ENCODE measurements around the gene LRRFIP1. TPM values are rescaled to one million over a fixed set of nuclear protein-coding genes. Genes with fewer than 3 reads are reported as not detected.

Gene LRRFIP1
- total and polyA plus RNA-seq, 2 of the 13 experiments (the other 11 are each of a cell fraction or from before 2014, with no cell fraction given): 15.9 to 40.5 TPM

DNA sequence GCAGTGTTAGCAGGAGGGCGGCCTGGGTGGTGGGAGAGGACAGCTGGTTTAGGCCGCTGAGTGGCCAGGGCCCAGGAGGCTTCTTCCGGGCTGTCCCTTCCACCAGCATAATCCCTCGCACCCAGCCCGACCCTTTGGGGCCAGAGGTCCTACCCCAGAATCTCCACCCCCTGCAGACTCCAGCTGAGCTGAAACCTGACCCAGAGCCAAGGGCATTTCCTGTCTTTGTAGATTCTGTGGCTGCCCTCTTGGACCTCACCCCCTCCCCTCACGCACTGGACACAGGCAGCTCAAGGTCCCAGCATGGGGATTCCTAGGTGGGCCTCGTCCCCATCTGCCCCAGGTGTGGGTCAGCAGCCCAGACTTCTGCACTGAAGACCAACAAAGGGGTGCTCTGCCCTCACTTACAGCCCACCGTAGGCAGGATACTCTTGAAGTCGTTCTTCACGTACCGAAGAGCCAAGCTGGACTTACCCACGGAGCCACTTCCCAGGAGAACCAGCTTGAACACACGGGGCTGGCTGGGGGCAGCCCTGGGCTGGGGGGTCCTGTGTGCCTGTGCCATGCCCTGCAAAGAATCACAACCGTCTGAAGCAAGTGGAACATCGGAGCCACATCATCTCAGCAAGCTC lies 41.7 kb upstream of the LRRFIP1 start (continued):
- TF ChIP-seq ZNF234 (CRISPR knock-in tag; conservative IDR thresholded peaks at IDR 0.05) (no peak), ZNF720 (CRISPR knock-in tag; IDR thresholded peaks at IDR 0.05) (no peak), SIN3B (IDR thresholded peaks at IDR 0.05; ENCODE audit: low read length) (no peak), ZNF644 (CRISPR knock-in tag; IDR thresholded peaks at IDR 0.05; ENCODE audit: low read depth) (peak; percentile 87), PCBP2 (optimal IDR thresholded peaks at IDR 0.05; ENCODE audit: low read depth, low read length, poor library complexity, severe bottlenecking) (no peak), ZNF44 (CRISPR knock-in tag; IDR thresholded peaks at IDR 0.05) (no peak), HIVEP1 (CRISPR knock-in tag; IDR thresholded peaks at IDR 0.05) (peak; percentile 100), MZF1 (CRISPR knock-in tag; IDR thresholded peaks at IDR 0.05; ENCODE audit: borderline replicate concordance) (no peak; the same call in 1 of the 2 replicates), ZNF24 (IDR thresholded peaks at IDR 0.05) (no peak), KAT2B (IDR thresholded peaks at IDR 0.05; ENCODE audit: borderline replicate concordance, low read depth, low read length) (no peak), ZNF768 (CRISPR knock-in tag; IDR thresholded peaks at IDR 0.05) (no peak; the same call in 1 of the 2 replicates), SOX6 (IDR thresholded peaks at IDR 0.05) (no peak), SOX6 (CRISPR knock-in tag; IDR thresholded peaks at IDR 0.05) (peak; percentile 94), ZNF441 (CRISPR knock-in tag; IDR thresholded peaks at IDR 0.05; ENCODE audit: borderline replicate concordance) (0 out of 2 replicates have a peak, but pooled peaks have one; percentile 43), SNRNP70 (IDR thresholded peaks at IDR 0.05; ENCODE audit: low read depth, low read length) (no peak), ZMYM3 (CRISPR knock-in tag; IDR thresholded peaks at IDR 0.05) (peak; percentile 89), SETDB1 (CRISPR knock-in tag; IDR thresholded peaks at IDR 0.05; ENCODE audit: borderline replicate concordance) (no peak)
- TF ChIP-seq, protein P1, sequence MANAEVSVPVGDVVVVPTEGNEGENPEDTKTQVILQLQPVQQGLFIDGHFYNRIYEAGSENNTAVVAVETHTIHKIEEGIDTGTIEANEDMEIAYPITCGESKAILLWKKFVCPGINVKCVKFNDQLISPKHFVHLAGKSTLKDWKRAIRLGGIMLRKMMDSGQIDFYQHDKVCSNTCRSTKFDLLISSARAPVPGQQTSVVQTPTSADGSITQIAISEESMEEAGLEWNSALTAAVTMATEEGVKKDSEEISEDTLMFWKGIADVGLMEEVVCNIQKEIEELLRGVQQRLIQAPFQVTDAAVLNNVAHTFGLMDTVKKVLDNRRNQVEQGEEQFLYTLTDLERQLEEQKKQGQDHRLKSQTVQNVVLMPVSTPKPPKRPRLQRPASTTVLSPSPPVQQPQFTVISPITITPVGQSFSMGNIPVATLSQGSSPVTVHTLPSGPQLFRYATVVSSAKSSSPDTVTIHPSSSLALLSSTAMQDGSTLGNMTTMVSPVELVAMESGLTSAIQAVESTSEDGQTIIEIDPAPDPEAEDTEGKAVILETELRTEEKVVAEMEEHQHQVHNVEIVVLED (CRISPR knock-in tag; IDR thresholded peaks at IDR 0.05; ENCODE audit: borderline replicate concordance): peak; percentile 73; the same call in 1 of the 2 replicates
- TF ChIP-seq, protein P2, sequence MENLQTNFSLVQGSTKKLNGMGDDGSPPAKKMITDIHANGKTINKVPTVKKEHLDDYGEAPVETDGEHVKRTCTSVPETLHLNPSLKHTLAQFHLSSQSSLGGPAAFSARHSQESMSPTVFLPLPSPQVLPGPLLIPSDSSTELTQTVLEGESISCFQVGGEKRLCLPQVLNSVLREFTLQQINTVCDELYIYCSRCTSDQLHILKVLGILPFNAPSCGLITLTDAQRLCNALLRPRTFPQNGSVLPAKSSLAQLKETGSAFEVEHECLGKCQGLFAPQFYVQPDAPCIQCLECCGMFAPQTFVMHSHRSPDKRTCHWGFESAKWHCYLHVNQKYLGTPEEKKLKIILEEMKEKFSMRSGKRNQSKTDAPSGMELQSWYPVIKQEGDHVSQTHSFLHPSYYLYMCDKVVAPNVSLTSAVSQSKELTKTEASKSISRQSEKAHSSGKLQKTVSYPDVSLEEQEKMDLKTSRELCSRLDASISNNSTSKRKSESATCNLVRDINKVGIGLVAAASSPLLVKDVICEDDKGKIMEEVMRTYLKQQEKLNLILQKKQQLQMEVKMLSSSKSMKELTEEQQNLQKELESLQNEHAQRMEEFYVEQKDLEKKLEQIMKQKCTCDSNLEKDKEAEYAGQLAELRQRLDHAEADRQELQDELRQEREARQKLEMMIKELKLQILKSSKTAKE (CRISPR knock-in tag; IDR thresholded peaks at IDR 0.05; ENCODE audit: borderline replicate concordance): peak; percentile 100
- TF ChIP-seq, protein P3, sequence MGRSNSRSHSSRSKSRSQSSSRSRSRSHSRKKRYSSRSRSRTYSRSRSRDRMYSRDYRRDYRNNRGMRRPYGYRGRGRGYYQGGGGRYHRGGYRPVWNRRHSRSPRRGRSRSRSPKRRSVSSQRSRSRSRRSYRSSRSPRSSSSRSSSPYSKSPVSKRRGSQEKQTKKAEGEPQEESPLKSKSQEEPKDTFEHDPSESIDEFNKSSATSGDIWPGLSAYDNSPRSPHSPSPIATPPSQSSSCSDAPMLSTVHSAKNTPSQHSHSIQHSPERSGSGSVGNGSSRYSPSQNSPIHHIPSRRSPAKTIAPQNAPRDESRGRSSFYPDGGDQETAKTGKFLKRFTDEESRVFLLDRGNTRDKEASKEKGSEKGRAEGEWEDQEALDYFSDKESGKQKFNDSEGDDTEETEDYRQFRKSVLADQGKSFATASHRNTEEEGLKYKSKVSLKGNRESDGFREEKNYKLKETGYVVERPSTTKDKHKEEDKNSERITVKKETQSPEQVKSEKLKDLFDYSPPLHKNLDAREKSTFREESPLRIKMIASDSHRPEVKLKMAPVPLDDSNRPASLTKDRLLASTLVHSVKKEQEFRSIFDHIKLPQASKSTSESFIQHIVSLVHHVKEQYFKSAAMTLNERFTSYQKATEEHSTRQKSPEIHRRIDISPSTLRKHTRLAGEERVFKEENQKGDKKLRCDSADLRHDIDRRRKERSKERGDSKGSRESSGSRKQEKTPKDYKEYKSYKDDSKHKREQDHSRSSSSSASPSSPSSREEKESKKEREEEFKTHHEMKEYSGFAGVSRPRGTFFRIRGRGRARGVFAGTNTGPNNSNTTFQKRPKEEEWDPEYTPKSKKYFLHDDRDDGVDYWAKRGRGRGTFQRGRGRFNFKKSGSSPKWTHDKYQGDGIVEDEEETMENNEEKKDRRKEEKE (IDR thresholded peaks at IDR 0.05): no peak
- TF ChIP-seq, protein P4, sequence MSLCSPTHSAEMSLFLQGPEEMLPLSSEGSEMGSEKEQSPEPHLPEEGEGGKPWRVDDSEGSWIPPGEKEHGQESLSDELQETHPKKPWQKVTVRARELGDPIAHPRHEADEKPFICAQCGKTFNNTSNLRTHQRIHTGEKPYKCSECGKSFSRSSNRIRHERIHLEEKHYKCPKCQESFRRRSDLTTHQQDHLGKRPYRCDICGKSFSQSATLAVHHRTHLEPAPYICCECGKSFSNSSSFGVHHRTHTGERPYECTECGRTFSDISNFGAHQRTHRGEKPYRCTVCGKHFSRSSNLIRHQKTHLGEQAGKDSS (CRISPR knock-in tag; IDR thresholded peaks at IDR 0.05; ENCODE audit: borderline replicate concordance, low read depth): peak; percentile 90; the same call in 1 of the 2 replicates
- TF ChIP-seq, protein P5, sequence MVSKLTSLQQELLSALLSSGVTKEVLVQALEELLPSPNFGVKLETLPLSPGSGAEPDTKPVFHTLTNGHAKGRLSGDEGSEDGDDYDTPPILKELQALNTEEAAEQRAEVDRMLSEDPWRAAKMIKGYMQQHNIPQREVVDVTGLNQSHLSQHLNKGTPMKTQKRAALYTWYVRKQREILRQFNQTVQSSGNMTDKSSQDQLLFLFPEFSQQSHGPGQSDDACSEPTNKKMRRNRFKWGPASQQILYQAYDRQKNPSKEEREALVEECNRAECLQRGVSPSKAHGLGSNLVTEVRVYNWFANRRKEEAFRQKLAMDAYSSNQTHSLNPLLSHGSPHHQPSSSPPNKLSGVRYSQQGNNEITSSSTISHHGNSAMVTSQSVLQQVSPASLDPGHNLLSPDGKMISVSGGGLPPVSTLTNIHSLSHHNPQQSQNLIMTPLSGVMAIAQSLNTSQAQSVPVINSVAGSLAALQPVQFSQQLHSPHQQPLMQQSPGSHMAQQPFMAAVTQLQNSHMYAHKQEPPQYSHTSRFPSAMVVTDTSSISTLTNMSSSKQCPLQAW (CRISPR knock-in tag; IDR thresholded peaks at IDR 0.05): peak; percentile 97

Data from HepG2 (cell line).